ENCODE data around the gene ARGLU1.

GRCh38 chr13:106528718-106529414 is 39.1 kb downstream of the ARGLU1 start:
- TF ChIP-seq EP300 (IDR thresholded peaks at IDR 0.05) (no peak), CTCF (IDR thresholded peaks at IDR 0.05) (no peak), POLR2AphosphoS5 (IDR thresholded peaks at IDR 0.05) (no peak), POLR2A (IDR thresholded peaks at IDR 0.05) (no peak)

Measured in suprapubic skin (tissue), 4 donors.